KBM-7 (cell line): ENCODE results near the gene GSK3A.

ENCODE experiments used
- DNase-seq: peaks from one replicate; pipeline ENCODE4 v3.0.0-alpha.2; 2015
- in situ Hi-C: fragments of 300-500 bp; cut with MboI; formaldehyde crosslinking; loops from 2 replicates; pipeline ENCODE4 v1.14.3; 2020; ENCODE audit warnings: low sequenced_read_pairs, low pct_unique_long_range_greater_than_20kb, mixed read lengths

Gene GSK3A

DNA sequence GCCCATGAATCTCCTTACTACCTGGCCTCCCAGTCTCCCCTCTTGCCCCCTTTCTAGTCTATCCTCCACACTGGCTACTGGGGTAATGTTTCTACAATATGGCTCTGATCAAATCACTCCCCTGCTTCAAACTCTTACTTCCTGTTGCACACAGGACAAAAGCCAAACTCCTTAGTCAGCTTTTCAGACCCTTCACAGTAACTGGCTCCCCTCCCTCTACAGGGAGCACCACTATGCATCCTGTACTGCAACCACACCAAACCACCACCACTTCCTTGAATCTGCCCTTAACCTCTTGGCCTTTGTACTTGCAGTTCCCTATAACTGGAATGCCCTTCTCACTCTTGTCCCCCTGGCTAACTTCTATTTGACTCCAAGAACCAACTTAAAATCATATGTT is 57.1 kb downstream of the GSK3A start:
- peak; percentile 62 for DNase-seq
- in situ Hi-C loops, result no loop called here

GRCh38 chr19:42184401-42184861 is 58.0 kb downstream of the GSK3A start:
- DNase-seq, result peak; percentile 75
- in situ Hi-C loops, result no loop called here
